Measurements from ENCODE around the gene PRSS27. TPM values are rescaled to one million over a fixed set of nuclear protein-coding genes. Genes with fewer than 3 reads are reported as not detected.

The PRSS27 gene
- polyA plus RNA-seq, 1 donor (not counting 4 experiments of a cell fraction or from before 2014, with no cell fraction given): 0.20 TPM

DNA sequence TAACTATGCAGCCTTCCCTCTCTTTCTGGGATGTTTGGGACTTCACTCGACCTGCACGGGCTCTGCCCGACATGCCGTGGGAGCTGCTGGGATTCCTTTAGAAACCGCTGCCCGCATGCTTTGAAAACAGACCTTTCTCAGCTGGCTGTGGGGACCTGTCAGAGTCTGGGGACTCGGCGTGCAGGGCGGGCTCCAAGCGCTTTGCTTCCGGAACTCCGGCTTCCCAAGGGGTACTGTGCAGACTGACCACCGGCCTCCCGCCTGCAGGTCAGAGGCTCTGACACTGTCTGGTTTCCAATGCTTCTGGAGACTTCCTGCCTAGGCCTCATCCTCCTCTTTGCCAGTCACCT lies 11.8 kb downstream of the PRSS27 start:
- dilution Hi-C loops (cut with MboI; ENCODE audit: extremely low pct_ligation_motif_present, low sequenced_read_pairs): no loop called here
- Histone ChIP-seq H3K9ac (ENCODE audit: control insufficient read depth, extremely low read depth, insufficient read depth, low read length) (no peak overlapping the region), H3K79me2 (ENCODE audit: control insufficient read depth, insufficient read depth, low read length) (no peaks in the 10 kb centered on the region), H3K9me3 (ENCODE audit: control insufficient read depth, low read depth, low read length) (no peaks in the 10 kb centered on the region), H3K9me1 (ENCODE audit: control insufficient read depth, extremely low read depth, insufficient read depth, low read length) (no peaks in the 10 kb centered on the region), H4K20me1 (ENCODE audit: control insufficient read depth, extremely low read depth, insufficient read depth, low read length) (no peaks in the 10 kb centered on the region), H3K4me1 (ENCODE audit: control insufficient read depth, extremely low read depth, insufficient read depth, low read length) (no peaks in the 10 kb centered on the region), H3K36me3 (ENCODE audit: control insufficient read depth in 2 of 2, extremely low read depth in 1 of 2, insufficient read depth in 2 of 2, low read length in 2 of 2) (peaks cover 0 to 28% of the 10 kb centered on the region in 2 experiments), H2AFZ (ENCODE audit: control insufficient read depth, low read length) (no peak overlapping the region), H3K27ac (ENCODE audit: control insufficient read depth, insufficient read depth, low read length) (no peak overlapping the region), H3K4me3 (ENCODE audit: control insufficient read depth in 2 of 3, extremely low read depth in 1 of 3, insufficient read depth in 2 of 3, low read depth in 1 of 3, low read length in 3 of 3) (no peak overlapping the region), H3K27me3 (ENCODE audit: control insufficient read depth, extremely low read depth, insufficient read depth, low read length) (no peaks in the 10 kb centered on the region), H3K4me2 (ENCODE audit: control insufficient read depth, extremely low read depth, insufficient read depth, low read depth, low read length) (no peak overlapping the region)
- DNase-seq (ENCODE audit: low read depth, low spot score) (no peak), FAIRE-seq (no peak)
- TF ChIP-seq EZH2 (IDR thresholded peaks at IDR 0.05; ENCODE audit: low read length): no peak
- TF ChIP-seq, protein P1, sequence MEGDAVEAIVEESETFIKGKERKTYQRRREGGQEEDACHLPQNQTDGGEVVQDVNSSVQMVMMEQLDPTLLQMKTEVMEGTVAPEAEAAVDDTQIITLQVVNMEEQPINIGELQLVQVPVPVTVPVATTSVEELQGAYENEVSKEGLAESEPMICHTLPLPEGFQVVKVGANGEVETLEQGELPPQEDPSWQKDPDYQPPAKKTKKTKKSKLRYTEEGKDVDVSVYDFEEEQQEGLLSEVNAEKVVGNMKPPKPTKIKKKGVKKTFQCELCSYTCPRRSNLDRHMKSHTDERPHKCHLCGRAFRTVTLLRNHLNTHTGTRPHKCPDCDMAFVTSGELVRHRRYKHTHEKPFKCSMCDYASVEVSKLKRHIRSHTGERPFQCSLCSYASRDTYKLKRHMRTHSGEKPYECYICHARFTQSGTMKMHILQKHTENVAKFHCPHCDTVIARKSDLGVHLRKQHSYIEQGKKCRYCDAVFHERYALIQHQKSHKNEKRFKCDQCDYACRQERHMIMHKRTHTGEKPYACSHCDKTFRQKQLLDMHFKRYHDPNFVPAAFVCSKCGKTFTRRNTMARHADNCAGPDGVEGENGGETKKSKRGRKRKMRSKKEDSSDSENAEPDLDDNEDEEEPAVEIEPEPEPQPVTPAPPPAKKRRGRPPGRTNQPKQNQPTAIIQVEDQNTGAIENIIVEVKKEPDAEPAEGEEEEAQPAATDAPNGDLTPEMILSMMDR (optimal IDR thresholded peaks at IDR 0.05 in 1 of 3, IDR thresholded peaks at IDR 0.05 in 1 of 3, conservative IDR thresholded peaks at IDR 0.05 in 1 of 3; ENCODE audit: extremely low read depth in 1 of 3, insufficient read depth in 2 of 3, low read length in 3 of 3): no peak

DNA sequence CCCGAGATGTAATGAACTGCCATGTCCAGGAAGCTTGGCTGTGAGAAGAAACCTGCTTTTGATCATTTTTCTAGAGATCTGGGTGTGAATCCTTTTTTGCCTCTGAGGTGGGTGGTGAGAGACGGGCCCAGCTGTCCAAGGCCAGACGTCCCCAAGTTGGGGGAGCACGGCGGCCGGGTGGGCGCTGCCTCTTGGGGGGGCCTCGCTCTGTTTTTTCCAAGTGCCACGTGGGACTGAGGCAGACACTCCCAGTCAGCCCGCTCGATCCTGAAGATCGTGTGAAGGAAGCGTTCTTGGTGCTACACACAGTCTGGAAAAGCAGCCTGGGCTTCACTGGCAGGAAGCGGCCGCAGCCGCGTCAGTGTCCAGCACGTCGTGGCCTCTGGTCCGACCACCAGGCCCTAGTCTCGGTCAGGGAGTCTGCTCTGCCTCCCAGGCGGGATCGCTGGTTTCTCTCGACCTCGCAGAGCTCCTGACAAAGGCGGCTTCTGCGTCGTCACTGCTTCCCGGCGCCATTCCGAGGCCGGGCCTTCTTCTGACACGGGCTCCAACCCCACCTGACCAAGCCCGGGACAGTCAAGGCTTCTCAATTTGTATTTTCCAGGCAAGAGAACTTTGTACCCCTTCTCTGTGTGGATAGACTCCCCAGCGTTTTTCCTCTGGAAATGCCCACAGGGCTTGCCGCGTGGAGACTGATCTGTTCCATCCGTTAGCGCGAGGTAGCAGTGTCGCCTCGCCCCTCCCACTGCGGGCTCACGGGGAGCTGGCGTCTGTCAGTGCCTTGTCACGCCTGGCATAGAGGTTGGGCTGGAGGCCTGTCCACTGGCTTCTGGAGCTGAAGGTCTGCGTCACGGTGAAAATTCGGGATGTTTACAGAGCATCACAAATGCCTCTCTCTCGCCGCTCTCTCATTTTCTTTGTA lies 12.4 kb downstream of the PRSS27 start:
- Histone ChIP-seq H3K9me1 (ENCODE audit: control insufficient read depth, extremely low read depth, insufficient read depth, low read length) (no peaks in the 10 kb centered on the region), H2AFZ (ENCODE audit: control insufficient read depth, low read length) (no peak overlapping the region), H3K4me3 (ENCODE audit: control insufficient read depth in 2 of 3, extremely low read depth in 1 of 3, insufficient read depth in 2 of 3, low read depth in 1 of 3, low read length in 3 of 3) (no peak overlapping the region), H3K79me2 (ENCODE audit: control insufficient read depth, insufficient read depth, low read length) (no peaks in the 10 kb centered on the region), H3K9me3 (ENCODE audit: control insufficient read depth, low read depth, low read length) (no peaks in the 10 kb centered on the region), H3K36me3 (ENCODE audit: control insufficient read depth in 2 of 2, extremely low read depth in 1 of 2, insufficient read depth in 2 of 2, low read length in 2 of 2) (peaks cover 3 to 33% of the 10 kb centered on the region in 2 experiments), H3K4me1 (ENCODE audit: control insufficient read depth, extremely low read depth, insufficient read depth, low read length) (no peaks in the 10 kb centered on the region), H3K4me2 (ENCODE audit: control insufficient read depth, extremely low read depth, insufficient read depth, low read depth, low read length) (no peak overlapping the region), H3K27ac (ENCODE audit: control insufficient read depth, insufficient read depth, low read length) (no peak overlapping the region), H4K20me1 (ENCODE audit: control insufficient read depth, extremely low read depth, insufficient read depth, low read length) (no peaks in the 10 kb centered on the region), H3K9ac (ENCODE audit: control insufficient read depth, extremely low read depth, insufficient read depth, low read length) (no peak overlapping the region), H3K27me3 (ENCODE audit: control insufficient read depth, extremely low read depth, insufficient read depth, low read length) (no peaks in the 10 kb centered on the region)
- dilution Hi-C loops (cut with MboI; ENCODE audit: extremely low pct_ligation_motif_present, low sequenced_read_pairs): no loop called here
- no peak for TF ChIP-seq EZH2 (IDR thresholded peaks at IDR 0.05; ENCODE audit: low read length)
- TF ChIP-seq, protein P1 (optimal IDR thresholded peaks at IDR 0.05 in 1 of 3, IDR thresholded peaks at IDR 0.05 in 1 of 3, conservative IDR thresholded peaks at IDR 0.05 in 1 of 3; ENCODE audit: extremely low read depth in 1 of 3, insufficient read depth in 2 of 3, low read length in 3 of 3): no peak
- no peak for FAIRE-seq
- DNase-seq (ENCODE audit: low read depth, low spot score): no peak
